NCI-H446 treated with DMSO at 0.1 percent for 48 hours (cell line): ENCODE measurements around the gene MCFD2.
"Not testable (repeated sequence)": the region's sequence is repeated elsewhere in the genome, so short reads cannot be mapped to it uniquely, and the experiment has no call there.

ENCODE experiments used
- DNase-seq: peaks from one replicate; lab custom pipeline; 2025; lab: John Stamatoyannopoulos, UW

The MCFD2 gene

DNA sequence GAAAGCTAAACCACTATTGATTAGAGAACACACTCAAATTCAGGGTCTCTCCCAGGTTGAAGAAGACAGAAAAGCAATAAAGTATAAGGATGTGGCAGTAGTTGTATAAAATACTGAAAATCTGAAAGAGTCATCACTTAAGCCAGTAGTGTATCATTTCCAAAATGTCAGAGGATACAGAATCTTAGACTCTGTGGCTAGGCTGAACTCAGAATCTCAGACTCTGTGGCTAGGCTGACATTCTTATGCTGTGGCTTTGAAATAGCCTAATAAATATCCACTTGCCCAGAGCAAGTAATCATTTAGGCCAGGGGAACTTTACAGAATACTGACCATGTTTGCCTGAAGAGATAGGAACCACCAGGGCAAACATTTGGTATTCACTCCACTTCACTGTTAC, 13.1 kb downstream of the MCFD2 start:
- DNase-seq: no peak

GRCh38 chr2:46901611-46902010, 14.0 kb downstream of the MCFD2 start:
- DNase-seq: no peak

DNA sequence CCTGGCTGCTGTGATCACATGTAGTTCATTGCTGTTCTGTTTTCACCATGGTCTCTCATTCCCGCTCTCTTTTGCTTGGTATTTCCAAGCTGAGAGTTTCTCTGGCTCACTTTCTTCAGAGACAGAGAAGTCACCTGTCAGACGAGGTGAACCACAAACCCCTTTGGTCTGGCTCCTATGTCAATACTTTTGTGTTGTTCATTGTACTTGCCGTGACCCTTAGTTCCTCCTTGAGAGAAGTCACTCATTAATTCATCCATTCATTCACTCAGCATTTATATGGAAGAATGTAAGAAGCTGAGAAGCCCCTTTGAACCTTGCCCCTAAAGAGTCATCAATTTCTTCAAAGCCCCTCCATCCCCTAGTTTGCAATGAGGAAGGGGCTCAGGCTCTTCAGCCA, 15.2 kb downstream of the MCFD2 start:
- DNase-seq: no peak

- no peak for DNase-seq
These were observed 16.6 kb downstream of the MCFD2 start for GRCh38 chr2:46899053-46899452.

GRCh38 chr2:46898024-46898423, 17.6 kb downstream of the MCFD2 start:
- no peak for DNase-seq

- no peak for DNase-seq
These were observed 22.2 kb downstream of the MCFD2 start for GRCh38 chr2:46893269-46893939.

DNA sequence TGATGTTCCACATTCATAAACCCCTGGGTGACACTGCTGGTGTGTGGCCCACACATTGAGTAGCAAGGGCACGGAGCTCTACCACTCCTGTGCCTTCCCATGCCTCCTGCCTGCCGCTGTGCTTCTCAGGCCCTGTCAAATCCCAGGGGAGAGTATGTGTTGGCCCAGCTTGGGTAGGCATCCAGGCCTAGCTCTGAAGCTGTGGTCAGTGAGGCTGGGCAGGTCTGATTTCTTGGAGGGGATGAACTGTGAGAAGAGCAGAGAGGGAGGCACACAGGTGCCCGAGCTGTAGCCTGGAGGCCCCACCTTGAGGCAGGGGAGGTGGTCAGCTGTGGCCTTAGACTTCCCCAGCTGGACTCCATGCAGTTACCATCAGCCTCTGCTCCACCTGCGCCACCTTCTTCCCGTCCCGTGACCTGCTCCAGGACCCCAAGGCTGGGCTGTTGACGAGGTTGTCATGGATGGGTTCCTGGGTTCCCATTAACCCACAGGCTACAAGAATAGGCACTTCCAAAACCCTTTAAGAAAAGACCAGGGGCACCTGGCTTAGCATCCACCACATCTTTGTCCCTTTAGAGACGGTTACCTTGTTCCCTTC, 23.6 kb downstream of the MCFD2 start:
- no peak for DNase-seq

DNA sequence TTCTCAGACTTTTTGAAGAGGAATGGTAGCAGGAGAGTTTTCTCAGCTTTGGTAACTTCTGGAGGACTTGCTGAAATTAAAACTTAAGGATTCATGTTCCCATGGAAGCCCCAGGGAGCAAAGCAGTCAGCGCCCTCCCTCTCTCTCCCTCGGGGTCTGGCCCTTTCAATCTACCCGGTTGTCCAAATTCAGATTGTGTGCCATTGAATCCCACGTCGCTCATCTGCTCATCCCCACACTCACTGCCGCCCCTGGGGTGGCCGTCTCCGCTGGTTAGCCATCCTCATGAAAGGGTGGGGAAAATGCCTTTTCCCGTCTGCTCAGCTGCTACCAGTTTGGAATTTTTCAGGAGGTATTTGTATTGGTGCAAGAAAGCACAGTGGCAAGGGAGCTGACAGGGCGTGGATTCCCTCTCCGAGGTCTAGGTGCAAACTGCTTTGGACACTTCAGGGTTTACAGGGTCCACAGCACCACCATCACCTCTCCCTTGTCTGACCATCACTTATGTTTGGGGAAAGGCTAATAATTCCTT, 27.1 kb downstream of the MCFD2 start:
- no peak for DNase-seq

GRCh38 chr2:46887028-46887885, 28.3 kb downstream of the MCFD2 start:
- no peak for DNase-seq

GRCh38 chr2:46886268-46887027, 29.2 kb downstream of the MCFD2 start:
- no peak for DNase-seq

DNA sequence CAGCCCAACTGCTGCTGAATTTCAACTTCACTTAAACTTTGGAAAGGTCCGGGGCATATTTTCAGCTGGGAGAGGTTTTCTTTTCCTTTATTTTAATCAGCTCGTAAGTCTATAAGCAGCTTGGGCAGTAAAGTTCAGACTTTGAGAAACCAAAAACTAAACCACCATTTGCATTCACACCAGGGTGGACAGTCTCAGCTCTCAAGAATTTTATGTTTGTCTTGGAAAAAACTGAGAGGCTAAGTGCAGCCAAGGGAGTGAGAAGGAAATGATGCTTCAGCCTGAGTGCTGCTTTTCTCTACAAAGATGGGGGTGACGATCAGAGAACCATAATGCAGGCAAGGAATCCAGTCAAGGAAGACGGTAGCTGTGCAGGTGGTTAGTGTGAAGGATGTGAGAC, 30.2 kb downstream of the MCFD2 start:
- no peak for DNase-seq

DNA sequence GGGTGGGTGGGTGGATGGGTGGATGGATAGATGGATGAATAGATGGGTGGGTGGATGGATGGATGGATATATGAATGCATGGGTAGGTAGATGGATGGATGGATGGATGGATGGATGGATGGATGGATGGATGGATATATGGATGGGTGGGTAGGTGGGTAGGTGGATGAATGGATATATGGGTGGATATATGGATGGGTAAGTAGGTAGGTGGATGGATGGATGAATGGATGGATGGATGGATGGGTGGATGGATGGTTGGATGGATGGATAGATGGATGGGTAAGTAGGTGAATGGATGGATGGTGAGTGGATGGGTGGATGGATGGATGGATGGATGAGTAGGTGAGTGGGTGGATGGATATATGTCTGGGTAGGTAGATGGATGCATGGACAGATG, 36.1 kb downstream of the MCFD2 start:
- DNase-seq: no peak

DNA sequence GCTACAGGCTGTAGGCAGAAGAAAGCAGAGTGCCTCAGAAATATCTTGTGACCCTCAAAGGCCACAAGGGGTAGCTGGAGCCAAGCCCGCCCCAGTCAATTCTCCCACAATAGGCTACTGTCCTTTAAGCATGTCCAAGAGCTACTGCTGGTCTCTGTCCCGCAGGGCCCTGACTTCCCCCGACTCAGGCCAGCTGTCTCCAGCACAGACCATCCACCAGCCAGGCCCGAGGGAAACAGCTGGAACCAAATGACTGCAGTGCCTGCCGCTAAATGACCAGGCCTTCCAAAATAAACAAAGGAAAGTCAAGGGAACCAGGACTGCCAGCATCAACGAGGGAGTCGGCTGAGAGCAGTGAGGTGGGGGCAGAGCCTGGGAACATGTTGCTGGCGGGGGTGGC, 36.7 kb downstream of the MCFD2 start:
- DNase-seq: no peak

- DNase-seq: no peak
These were observed 37.2 kb downstream of the MCFD2 start for GRCh38 chr2:46878240-46878877.

DNA sequence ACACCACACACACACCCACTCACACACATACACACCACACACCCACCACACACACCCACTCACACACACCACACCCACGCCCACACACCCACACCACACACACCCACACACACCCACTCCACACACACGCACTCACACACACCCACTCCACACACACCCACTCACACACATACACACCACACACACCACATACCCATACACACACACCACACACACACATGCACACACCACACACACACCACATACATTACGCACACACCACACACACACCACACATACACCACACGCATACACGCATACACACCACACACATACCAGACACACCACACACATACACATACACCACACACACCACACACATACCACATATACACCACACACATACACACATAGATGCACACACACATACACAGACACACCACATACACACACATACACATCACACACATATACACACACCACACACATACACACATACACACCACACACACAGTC, 37.9 kb downstream of the MCFD2 start:
- no peak for DNase-seq

GRCh38 chr2:46876741-46877384, 38.7 kb downstream of the MCFD2 start:
- DNase-seq: peak; percentile 28

DNA sequence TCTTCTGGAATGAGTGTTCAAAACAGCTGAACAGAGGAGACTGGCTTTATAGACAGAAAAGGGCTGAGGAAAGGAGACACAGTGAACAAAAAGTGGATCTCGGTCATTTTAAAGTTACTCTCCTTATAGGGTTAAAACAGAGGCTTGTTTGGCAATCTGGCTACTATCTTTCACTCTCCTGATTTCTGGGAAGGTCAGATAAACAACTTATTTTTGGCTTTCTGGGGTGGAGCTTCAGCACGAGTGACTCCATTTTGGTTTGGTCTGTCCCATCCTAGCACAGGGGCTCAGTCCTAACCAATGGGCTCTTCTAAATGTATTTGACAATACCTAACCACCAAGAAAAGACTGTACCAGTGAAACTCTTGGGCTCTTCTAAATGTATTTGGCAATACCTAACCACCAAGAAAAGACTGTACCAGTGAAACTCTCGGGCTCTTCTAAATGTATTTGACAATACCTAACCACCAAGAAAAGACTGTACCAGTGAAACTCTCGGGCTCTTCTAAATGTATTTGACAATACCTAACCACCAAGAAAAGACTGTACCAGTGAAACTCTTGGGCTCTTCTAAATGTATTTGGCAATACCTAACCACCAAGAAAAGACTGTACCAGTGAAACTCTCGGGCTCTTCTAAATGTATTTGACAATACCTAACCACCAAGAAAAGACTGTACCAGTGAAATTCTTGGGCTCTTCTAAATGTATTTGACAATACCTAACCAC, 39.5 kb downstream of the MCFD2 start:
- DNase-seq: not testable (repeated sequence)

DNA sequence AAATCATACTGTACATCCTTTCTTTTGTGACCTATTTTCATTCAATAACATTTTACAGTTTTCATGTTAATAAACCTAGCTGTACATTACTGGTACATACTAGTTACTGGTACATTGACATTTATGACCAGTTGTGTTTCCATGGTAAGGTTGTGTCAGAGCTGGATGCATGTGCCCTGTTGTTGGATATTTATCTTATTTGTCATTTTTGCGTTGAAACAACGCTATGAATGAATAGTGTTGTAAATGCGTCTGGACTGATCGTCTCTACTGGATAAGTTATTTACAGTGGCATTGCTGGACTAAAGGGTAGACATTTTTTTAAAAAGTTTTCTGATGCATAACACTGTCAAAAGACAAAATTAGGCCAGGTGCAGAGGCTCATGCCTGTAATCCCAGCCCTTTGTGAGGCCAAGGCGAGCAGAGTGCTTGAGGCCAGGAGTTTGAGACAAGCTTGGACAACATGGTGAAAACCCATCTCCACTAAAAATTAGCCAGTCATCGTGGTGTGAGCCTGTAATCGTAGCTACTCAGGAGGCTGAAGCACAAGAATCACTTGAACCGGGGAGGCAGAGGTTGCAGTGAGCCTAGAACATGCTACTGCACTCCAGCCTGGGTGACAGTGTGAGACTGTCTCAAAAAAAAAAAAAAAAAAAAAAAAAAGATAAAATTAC, 40.2 kb downstream of the MCFD2 start:
- no peak for DNase-seq

- no peak for DNase-seq
These were observed 41.2 kb downstream of the MCFD2 start for GRCh38 chr2:46874236-46874929.
